CD4-positive, alpha-beta T cell treated with Interferon gamma for 1 hour (primary cell): Measurements from ENCODE around the gene NLE1.
"Not testable (repeated sequence)": the region's sequence is repeated elsewhere in the genome, so short reads cannot be mapped to it uniquely, and the experiment has no call there.

Experiments used
- DNase-seq: peaks from one replicate; pipeline ENCODE4 v3.0.0-alpha.2; 2020

Gene NLE1

DNA sequence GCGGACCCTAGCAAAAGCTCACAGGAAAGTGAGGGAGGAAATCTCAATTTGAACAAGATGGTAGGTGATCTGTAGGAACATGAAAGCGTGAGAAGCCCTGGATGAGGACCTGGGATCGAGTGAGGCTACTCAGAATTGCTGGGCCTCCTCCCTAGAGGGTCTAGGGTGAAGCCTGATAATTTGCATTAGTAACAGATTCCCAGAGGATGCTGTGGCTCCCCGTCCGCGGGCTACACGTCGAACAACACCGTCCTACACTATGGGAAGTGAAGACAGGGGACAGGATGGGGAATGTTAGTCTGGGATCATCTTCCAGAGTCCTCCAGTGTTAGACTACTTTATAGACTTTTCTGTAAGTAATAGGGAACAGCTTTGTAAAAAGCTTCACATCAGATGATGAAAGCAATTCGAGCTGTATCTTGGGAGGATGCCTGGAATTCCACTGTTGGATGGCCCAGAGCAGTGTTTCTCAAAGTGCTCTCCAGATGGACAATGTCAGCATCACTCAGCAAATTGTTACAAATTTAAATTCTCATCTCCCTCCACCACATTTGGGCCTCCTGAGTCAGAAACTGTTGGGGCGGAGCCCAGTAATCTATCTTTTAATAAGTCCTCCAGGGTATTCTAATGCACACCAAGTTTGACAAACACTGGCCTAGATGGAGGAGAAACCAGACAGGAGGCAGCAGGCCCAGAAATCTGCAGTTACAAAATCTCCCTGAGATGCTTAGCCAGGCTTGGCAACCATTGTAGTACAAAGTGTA is 14.2 kb downstream of the NLE1 start:
- DNase-seq = no peak

DNA sequence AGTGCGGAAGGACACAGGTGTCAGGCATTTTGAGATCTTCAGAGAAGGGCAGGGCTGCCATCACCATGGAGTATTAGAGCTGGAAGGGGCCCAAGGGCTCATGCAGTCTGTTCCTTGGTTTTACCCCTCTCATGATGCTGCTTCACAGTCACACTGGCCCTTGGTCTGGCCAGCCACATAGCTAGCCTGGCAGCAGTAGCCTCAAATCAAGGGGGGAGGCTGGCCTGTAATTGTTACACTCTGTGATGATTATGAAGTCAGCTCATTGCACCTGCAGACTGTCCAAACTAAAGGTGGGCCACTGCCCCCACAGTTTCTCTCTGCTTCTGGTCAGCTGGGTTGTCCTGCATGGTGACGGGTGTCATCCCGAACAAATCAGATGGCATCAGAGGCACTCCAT is 20.8 kb downstream of the NLE1 start, which contains the start of gene FNDC8:
FNDC8 (plus strand) TSS at position 301 of the 400 bp plus-strand sequence; CDS start at position 380, 79 bp downstream.
- no peak for DNase-seq

DNA sequence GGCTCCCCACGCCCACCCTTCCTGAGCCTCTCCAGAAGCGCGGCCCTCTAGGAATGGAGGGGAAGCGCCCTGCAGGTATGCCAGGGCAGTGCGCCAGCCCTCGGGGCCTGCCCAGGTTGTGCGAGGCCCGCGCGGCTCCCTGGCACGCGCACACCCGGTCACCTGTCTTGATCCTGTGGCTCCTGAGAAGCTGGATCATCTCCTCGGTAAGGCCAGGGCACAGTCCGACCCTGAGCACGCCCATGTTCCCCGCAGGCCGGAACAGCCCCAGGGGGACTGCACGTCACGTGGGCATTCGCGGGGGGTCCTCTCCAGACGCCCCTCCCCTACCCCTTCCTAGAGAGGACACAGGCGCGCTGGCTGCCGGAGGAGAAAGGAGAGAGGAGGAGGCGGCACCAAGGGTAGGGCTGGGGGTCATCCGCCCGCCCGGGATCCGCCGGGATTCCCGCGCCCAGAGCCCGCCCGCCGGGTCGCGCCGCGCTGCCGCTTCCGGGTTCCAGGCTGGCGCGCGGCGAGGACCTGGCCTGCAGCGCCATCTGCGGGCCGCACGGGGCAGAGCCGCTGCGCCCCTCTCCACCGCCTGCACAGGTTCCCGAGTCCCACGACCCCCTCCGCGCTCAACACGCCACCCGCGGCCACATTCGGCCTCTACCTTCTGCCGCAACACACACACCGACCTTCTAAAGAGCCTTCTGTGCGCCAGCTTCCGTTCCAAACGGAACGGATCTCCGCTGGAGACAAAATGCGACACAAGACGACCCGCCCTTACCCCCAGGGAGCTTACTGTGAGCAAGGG is 22.5 kb downstream of the NLE1 start, which contains the start of gene RAD51D:
RAD51D (minus strand) TSS at position 491 of the 796 bp plus-strand sequence; CDS start at position 244, 247 bp downstream.
- DNase-seq = peak; percentile 79

DNA sequence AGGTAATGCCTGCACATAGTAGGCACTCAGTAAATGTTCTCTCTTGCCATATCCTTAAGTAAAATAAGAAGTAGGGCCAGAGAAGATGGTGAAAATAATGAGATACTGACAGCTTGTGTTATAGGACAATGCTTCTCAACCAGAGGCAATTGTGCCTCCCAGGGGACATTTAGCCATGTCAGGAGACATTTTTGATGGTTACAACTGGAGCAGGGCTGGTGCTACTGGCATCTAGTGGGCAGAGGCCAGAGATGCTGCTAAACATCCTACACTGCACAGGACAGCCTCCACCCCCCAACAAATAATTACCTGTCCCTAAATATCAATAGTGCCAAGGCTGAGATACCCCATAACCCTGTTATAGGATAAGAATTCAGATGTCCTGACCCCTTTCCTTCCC is 24.1 kb downstream of the NLE1 start:
- peak; percentile 22 for DNase-seq

DNA sequence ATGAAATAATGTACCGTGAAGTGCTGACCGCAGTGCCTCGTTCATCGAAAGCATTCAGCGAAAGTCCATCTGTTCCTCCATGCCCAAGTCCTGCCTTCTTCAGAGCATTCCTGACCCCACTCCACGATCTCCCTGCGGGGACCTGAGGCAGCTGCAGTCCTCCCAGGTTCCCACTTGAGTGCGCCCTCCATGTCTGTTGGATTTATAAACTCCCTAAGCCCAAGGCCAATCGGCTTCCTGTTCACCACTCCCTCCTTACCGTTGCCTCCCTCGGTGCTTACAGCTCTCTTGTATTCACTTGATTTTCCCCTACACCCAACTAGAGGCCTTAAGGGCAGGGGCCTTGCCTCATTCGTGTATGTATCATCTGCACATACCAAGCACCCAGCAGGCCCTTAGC is 25.3 kb downstream of the NLE1 start:
- no peak for DNase-seq

DNA sequence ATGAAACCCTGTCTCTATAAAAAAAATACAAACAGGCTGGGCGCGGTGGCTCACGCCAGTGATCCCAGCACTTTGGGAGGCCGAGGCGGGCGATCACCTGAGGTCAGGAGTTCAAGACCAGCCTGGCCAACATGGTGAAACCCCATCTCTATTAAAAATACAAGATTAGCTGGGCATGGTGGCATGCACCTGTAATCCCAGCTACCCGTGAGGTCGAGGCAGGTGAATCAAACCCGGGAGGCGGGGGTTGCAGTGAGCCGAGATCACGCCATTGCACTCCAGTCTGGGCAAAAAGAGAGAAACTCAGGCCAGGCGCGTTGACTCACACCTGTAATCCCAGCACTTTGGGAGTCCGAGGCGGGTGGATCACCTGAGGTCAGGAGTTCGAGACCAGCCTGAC is 31.3 kb downstream of the NLE1 start:
- not testable (repeated sequence) for DNase-seq

DNA sequence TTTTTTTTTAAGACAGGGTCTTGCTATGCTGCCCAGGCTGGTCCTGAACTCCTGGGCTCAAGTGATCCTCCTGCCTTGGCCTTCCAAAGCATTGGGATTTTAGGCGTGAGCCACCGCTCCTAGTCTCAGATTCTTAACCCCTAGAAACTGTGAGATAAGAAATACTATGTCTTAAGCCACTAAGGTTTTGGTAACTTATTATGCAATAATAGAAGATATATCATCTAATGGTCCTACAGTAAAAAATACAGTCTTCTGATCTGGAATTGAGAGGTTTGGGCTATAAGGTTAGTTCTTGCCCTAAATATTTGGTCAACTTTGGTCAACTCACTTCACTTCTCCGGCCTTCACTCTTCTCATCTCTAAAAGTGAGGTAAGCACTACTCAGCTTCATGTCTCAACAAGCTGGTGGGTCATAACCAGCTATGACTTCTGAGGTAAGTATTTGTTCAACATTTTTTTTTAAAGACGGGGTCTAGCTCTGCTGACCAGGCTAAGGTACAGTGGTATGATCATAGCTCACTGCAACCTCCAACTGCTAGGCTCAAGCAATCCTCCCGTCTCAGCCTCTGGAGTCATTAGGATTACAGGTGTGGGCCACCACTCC is 37.2 kb downstream of the NLE1 start:
- no peak for DNase-seq

DNA sequence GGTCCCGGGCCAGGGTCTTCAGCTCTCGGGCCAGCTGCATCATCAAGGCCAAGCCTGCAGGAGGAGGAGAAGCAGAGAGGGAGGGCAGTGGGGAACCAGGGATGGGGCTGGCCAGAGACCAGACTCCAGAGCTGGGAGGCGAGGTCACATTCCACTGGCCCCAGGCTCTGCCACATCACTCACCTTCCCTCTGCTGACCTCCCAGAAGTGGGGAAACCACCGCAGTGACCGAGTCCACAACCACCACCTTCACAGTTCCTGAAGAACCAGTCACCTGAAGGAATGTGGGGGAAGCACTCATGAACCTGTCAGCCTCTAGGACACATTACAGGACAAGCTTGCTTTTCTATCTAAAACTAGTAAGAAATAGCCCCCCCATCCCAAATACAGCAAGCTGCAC is 38.8 kb downstream of the NLE1 start:
- no peak for DNase-seq

DNA sequence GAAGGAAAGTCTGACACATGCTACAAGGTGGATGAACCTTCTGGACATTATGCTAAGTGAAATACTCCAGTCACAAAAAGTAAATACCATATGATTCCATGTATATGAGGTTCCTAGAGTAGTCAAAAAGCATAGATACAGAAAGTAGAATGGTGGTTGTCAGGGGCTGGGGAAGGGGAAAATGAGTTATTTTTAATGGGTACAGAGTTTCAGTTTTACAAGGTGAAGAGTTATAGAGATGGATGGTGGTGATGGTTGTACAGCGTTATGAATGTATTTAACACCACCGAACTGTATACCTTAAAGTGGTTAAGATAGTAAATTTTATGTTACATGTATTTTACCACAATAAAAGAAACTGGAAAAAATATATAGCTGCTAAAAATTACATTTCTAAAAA is 40.4 kb downstream of the NLE1 start:
- no peak for DNase-seq

DNA sequence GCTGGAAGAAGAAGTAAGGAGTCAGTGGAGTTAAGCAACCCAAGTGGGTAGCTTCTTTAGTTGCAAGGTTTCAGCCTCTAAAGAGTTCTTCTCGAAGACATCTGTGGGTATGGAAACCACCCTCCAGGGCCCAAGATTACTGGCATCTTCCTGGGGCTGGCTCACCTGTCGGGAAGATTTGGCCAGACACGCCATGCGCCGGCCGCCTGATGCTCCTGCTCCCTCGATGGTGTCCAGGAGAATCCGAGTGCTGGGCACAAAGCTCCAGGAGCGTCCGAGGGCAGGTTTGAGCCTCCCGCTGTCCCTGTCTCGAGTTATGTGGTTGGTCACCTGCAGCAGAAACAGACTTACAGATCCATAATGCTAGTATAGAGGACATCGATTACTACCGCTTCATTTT is 41.1 kb downstream of the NLE1 start:
- no peak for DNase-seq

DNA sequence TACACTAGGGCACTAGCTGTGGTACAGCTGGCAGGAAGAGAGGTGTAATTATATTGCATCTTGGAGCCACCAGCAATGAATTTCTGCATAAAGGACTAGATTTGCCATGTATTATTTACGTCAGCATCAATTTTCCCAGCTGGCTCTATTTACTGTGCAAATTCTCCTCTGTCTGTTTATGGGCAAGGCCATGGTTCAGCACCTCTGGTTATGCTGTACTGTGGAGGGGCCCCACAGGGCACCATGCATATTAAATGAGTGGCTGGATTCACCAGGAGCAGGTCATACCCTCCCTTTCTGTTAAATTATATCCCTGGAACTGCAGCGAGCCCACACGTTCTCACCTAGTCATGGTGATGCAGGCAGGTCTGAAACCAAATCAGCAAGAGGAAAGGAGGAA is 42.2 kb downstream of the NLE1 start:
- no peak for DNase-seq

DNA sequence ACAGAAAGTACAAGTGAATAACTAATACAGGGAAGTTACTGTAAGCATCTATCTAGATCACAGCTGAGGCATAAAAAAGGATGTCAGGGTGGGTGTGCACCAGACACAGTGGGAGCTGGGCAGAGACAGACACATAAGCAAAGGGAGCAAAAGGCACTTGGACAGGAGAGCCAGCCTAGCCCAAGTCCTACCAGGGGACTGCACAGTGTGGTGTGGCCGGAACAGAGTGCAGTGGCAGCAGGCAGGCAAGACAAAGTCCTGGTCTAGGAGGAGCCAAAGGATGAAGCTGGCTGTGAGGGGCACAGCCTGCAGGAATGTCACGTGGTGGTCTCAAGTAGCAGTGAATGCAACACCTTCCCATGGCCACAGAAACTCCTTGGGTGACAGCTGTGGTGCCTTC is 44.3 kb downstream of the NLE1 start:
- no peak for DNase-seq

DNA sequence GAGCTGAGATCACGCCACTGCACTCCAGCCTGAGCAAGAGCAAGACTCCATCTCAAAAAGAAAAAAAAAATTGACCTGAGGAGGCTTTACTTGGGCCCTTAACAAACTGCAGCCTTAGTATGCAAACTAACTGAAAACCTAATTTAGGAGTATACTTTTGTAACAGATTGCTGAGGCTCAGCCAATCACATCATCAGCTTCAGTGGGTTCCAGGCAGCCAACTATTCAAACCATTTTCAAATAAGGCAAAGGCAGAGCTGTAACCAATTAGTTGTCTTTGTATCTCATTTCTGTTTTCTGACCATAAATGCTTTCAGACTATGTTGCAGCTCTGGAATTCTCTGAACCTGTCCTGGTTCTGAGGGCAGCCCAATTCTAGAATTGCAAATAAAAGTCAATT is 46.4 kb downstream of the NLE1 start:
- no peak for DNase-seq

DNA sequence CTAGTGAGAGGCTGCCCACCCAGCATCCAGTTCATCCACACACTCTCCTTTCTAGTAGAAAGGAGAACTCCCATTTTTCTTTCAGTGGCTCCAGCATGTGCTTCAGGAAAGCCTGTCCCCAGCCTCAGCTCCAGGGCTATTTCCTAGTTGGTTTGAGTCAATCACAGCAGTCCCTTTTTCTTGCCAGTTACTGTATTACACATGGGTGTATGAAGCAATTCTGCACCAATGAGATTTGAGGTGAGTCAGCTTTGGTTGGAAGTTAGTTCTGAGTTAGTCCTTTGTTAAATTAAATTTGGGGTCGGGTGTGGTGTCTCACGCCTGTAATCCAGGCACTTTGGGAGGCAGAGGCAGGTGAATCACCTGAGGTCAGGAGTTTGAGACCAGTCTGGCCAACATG is 47.2 kb downstream of the NLE1 start:
- no peak for DNase-seq

DNA sequence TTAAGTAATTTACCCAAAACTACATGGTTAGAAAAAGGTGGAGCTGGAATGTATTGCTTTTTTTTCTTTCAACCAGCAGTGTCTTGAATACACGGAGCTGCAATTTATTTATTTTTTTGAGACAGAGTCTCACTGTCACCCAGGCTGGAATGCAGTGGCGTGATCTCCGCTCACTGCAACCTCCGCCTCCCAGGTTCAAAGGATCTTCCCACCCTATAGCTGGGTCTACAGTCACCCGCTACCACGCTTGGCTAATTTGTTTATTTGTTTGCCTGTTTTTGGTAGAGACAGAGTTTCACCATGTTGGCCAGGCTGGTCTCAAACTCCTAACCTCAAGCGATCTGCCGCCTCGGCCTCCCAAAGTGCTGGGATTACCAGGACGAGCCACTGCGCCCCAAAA is 51.4 kb downstream of the NLE1 start:
- not testable (repeated sequence) for DNase-seq

DNA sequence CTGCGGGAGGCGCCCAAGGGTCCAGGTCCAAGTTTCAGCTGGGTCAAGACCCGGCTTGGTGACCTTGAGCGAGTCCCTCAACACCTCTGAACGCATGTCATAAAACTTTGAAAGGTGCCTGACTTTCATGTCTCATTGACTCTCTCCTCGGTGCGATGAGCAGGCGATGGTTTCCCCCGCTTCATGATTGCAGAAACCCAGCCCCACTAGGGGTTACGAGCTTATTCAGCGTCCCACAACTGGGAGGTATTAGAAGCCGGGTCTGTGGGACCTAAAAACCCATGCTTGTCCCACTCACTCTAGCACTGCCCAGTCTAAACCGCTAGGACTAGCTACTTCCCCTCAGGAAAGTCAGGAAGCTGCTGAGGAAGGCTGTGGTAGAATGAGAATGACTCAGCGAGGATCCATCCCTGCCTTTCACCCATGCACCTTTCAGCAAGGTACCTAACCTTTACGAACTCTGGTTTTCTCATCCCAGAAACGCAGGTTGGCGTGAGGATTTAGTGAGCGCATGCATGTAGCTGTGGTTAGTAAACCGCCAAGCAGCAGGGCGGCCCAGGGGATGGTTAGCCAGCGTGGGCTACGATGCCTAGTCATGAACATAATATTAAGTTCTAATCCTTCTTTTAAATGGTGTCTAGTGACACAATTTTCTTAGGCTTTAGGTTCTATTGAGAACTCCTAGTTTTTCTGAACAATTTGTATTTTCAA is 52.4 kb downstream of the NLE1 start:
- DNase-seq = no peak

DNA sequence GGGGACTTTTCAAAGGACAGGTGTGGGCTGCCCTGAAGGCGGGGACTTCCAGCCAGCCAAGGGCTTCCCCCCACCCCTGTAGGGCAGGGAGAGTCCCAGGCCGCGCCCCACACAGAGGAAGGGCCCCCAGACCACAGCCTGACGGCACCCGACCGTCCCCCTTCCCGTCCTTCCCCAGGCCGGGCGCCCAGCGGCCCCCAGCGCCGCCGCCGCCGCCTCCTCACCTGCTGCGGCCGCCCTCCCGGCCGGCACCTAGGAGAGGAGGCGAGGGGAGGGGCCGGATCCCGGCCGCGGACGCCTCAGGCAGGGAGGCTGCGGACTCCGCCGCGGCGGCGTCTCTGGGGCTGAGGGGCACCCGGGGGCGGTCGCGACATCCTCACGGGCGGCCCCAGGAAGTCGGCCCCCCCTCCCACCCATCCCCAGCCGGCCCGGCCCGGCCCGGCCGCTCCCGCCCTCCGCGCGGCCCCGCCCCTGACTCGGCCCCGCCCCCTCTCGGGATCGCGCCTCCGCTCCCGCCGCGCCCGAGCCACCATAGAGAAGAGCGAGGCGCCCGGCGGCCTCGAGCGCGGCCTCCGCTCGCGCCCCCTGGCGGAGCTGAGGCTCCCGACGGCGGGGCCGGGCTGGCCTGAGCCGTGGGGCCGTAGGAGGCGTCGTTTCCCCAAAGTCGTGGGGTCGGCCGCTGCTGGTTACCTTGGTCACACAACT is 53.1 kb downstream of the NLE1 start:
- peak; percentile 89 for DNase-seq

DNA sequence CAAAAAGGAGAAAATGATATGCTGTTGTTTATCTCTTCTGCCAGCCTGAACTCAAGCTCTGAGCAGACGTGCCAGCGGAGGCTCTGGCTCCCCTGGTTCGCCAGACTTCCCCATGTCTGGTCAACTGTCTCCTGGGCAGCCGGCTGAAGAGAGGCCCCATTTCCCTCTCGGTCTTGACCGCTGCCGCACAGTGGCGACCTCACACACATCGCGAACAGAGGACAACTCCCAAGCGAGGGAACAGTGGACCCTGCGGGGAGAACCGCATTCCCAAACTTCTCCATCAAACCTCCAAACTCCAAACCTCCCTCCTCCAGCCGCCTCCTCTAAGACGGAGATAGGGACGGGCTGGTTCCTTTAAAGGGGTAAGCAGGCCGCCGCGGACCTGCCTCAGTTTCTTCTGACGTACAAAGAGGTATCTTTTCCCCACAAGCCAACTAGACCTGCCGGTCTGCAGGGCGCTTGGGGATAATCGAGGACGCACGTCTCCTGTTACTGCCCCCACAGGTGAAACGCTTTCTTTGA is 53.7 kb downstream of the NLE1 start:
- peak; percentile 26 for DNase-seq

DNA sequence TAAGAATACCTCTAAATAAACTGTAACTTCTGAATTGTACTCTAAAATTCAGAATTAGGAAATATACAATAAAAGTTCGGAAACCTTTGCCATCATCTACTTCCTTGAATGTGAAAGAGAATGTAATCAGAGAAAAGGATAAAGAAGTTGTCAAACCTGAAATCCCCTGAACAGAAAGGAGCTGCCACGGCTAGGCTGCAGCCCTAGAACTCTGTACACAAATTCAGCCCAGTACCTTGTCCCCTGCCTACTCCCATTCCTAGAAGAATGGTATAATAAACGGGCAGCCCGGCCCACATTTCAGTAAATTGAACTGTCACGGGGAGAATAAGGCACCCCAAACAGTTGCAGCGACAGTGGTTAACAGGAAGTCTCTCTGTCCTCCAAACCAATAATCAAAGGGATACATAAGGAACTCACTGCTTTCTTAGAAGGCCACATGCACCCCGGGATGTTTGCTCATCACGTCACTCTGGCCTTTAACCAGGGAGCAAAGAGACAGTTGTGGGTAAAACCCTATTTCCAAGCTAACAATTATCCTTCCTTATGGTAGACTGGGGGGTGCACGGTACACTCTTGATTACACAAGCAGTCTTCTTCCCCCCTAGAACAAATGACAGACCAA is 54.3 kb downstream of the NLE1 start:
- DNase-seq = peak; percentile 18

DNA sequence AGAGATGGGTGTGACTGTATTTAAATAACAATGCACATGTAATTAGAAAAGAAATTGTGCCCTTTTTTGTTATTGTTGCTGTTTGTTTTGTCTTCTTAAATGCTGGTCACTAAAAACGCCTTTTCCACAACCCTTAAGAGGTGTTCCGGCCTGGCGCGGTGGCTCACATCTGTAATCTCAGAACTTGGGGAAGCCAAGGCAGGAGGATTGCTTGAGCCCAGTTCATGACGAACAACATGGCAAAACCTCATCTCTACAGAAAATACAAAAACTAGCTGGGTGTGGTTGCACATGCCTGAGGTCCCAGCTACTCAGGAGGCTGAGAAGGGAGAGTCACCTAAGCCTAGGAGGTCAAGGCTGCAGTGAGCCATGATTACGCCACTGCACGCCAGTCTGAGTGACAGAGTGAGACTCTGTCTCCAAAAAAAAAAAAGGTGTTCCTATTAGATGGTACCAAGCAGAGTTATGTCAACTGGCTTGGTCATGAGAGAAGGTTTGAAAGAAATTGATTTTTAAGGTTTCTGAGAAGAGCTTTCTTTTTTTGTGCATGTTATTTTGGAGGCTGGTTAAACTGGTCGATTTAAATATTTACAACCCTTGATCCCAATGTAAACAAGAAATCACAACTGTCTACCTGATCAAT is 55.1 kb downstream of the NLE1 start:
- no peak for DNase-seq

DNA sequence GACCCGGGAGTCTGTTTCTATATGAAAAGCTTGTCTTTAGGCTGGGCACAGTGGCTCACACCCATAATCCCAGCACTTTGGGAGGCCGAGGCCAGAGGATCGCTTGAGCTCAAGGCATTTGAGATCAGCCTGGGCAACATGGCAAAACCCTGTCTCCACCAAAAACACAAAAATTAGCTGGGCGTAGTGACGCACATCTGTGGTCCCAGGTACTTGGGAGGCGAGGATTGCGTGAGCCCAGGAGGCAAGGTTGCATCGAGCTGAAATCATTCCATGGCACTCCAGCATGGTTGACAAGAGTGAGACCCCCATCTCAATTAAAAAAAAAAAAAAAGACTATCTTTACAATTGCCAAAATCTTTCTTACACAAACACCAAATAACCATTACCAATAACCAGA is 55.9 kb downstream of the NLE1 start:
- DNase-seq = no peak
